ENCODE results near the gene ZFYVE21.

DNA sequence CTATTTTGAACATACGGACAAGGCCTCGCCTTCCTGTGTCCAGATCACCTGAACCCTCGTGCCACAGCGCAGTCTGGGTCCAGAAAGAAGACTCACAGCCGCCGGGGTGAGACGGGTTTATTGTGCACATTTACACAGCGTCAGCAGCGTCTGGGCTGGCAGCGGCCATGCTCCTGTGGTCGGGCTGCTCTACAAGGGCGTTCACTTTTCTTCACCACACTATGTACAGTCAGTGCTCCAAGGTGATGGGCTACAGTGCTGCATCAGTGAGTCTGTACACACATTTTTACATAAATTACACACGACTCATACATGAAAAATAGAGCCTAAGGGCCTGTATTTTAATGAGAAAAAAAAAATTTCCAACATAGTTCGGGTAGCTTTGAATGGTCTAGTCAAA, 18.0 kb downstream of the ZFYVE21 start:
- no peak for TF ChIP-seq POLR2A (IDR thresholded peaks at IDR 0.05; ENCODE audit: low read length)
- no peak for TF ChIP-seq EP300 (IDR thresholded peaks at IDR 0.05)
- TF ChIP-seq, protein P1, sequence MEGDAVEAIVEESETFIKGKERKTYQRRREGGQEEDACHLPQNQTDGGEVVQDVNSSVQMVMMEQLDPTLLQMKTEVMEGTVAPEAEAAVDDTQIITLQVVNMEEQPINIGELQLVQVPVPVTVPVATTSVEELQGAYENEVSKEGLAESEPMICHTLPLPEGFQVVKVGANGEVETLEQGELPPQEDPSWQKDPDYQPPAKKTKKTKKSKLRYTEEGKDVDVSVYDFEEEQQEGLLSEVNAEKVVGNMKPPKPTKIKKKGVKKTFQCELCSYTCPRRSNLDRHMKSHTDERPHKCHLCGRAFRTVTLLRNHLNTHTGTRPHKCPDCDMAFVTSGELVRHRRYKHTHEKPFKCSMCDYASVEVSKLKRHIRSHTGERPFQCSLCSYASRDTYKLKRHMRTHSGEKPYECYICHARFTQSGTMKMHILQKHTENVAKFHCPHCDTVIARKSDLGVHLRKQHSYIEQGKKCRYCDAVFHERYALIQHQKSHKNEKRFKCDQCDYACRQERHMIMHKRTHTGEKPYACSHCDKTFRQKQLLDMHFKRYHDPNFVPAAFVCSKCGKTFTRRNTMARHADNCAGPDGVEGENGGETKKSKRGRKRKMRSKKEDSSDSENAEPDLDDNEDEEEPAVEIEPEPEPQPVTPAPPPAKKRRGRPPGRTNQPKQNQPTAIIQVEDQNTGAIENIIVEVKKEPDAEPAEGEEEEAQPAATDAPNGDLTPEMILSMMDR (IDR thresholded peaks at IDR 0.05), result no peak
- no peak for TF ChIP-seq ZFP36 (IDR thresholded peaks at IDR 0.05; ENCODE audit: borderline replicate concordance, partially characterized antibody)
- TF ChIP-seq SREBF2 (IDR thresholded peaks at IDR 0.05), result no peak
- no peak for TF ChIP-seq CEBPB (IDR thresholded peaks at IDR 0.05)
- TF ChIP-seq EHMT2 (IDR thresholded peaks at IDR 0.05; ENCODE audit: low read depth), result no peak
- TF ChIP-seq, protein P2, sequence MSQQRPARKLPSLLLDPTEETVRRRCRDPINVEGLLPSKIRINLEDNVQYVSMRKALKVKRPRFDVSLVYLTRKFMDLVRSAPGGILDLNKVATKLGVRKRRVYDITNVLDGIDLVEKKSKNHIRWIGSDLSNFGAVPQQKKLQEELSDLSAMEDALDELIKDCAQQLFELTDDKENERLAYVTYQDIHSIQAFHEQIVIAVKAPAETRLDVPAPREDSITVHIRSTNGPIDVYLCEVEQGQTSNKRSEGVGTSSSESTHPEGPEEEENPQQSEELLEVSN (IDR thresholded peaks at IDR 0.05; ENCODE audit: borderline replicate concordance, low read depth), result no peak
- TF ChIP-seq KDM5A (IDR thresholded peaks at IDR 0.05), result no peak
- TF ChIP-seq, protein P3, sequence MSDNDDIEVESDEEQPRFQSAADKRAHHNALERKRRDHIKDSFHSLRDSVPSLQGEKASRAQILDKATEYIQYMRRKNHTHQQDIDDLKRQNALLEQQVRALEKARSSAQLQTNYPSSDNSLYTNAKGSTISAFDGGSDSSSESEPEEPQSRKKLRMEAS (IDR thresholded peaks at IDR 0.05), result no peak

Data from A549 (cell line).